H9 (cell line): ENCODE results near the gene PTX3. TPM values are rescaled to one million over a fixed set of nuclear protein-coding genes. Genes with fewer than 3 reads are reported as not detected.

Source experiments
- DNase-seq: peaks from one replicate; pipeline ENCODE4 v3.0.0-alpha.2; 2017
- H2AFZ ChIP-seq: one replicate; pipeline ENCODE4 v1.6.1; 2013; ENCODE audit warnings: mild to moderate bottlenecking, low read length, control low read depth, moderate library complexity
- H2AK5ac ChIP-seq: 2 replicates; pipeline ENCODE4 v1.6.1; 2013; ENCODE audit warnings: low read length, control low read depth, mixed read lengths; ENCODE audit not compliant: insufficient read length
- H2BK120ac ChIP-seq: one replicate; pipeline ENCODE4 v1.6.1; 2013; ENCODE audit warnings: low read depth, mild to moderate bottlenecking, low read length, control low read depth, inconsistent platforms; ENCODE audit not compliant: poor library complexity, severe bottlenecking
- H2BK12ac ChIP-seq: 2 replicates; pipeline ENCODE4 v1.6.1; 2013; ENCODE audit warnings: low read length, control low read depth, mixed read lengths, low read depth; ENCODE audit not compliant: insufficient read length
- H2BK15ac ChIP-seq: 2 replicates; pipeline ENCODE4 v1.6.1; 2013; ENCODE audit warnings: low read depth, low read length, control low read depth
- H2BK20ac ChIP-seq: one replicate; pipeline ENCODE4 v1.6.1; 2013; ENCODE audit warnings: low read depth, mild to moderate bottlenecking, low read length, control low read depth, inconsistent platforms; ENCODE audit not compliant: poor library complexity, severe bottlenecking
- H2BK5ac ChIP-seq: 2 replicates; pipeline ENCODE4 v1.6.1; 2013; ENCODE audit warnings: low read length, control low read depth, mixed read lengths; ENCODE audit not compliant: insufficient read length
- H3K14ac ChIP-seq: 2 replicates; pipeline ENCODE4 v1.6.1; 2013; ENCODE audit warnings: low read length, control low read depth; ENCODE audit not compliant: insufficient read depth
- H3K18ac ChIP-seq: 2 replicates; pipeline ENCODE4 v1.6.1; 2013; ENCODE audit warnings: low read depth, mild to moderate bottlenecking, mixed read lengths, low read length, control low read depth; ENCODE audit not compliant: insufficient read length
- H3K23ac ChIP-seq: 2 replicates; pipeline ENCODE4 v1.6.1; 2013; ENCODE audit warnings: low read length, control low read depth, mixed read lengths, low read depth; ENCODE audit not compliant: insufficient read length
- H3K23me2 ChIP-seq: 2 replicates; pipeline ENCODE4 v1.6.1; 2013; ENCODE audit warnings: low read depth, mild to moderate bottlenecking, mixed read lengths, low read length, control low read depth; ENCODE audit not compliant: insufficient read length, poor library complexity, severe bottlenecking
- H3K27ac ChIP-seq: 2 replicates; pipeline ENCODE4 v1.5.1; 2013; ENCODE audit warnings: low read length, control low read depth, mixed read lengths, low read depth; ENCODE audit not compliant: insufficient read length
- H3K27me3 ChIP-seq: 2 replicates; pipeline ENCODE4 v1.6.1; 2013; ENCODE audit warnings: low read length, control low read depth, inconsistent platforms; ENCODE audit not compliant: insufficient read depth
- H3K4ac ChIP-seq: 2 replicates; pipeline ENCODE4 v1.6.1; 2013; ENCODE audit warnings: low read depth, mild to moderate bottlenecking, control low read depth, inconsistent platforms, low read length, moderate library complexity
- H3K4me1 ChIP-seq: 2 replicates; pipeline ENCODE4 v1.6.1; 2013; ENCODE audit warnings: low read length, control low read depth, inconsistent platforms; ENCODE audit not compliant: insufficient read depth
- H3K4me2 ChIP-seq: 2 replicates; pipeline ENCODE4 v1.6.1; 2013; ENCODE audit warnings: low read length, control low read depth, mixed read lengths; ENCODE audit not compliant: insufficient read length, insufficient read depth
- H3K56ac ChIP-seq: 2 replicates; pipeline ENCODE4 v1.6.1; 2013; ENCODE audit warnings: low read depth, mild to moderate bottlenecking, mixed read lengths, low read length, control low read depth; ENCODE audit not compliant: insufficient read length
- H3K79me1 ChIP-seq: 2 replicates; pipeline ENCODE4 v1.6.1; 2013; ENCODE audit warnings: low read depth, mild to moderate bottlenecking, moderate library complexity, low read length, control low read depth, inconsistent platforms; ENCODE audit not compliant: insufficient read depth, poor library complexity, severe bottlenecking
- H3K79me2 ChIP-seq: 2 replicates; pipeline ENCODE4 v1.6.1; 2013; ENCODE audit warnings: low read length, control low read depth, inconsistent platforms; ENCODE audit not compliant: insufficient read depth
- H3K9ac ChIP-seq: 2 replicates; pipeline ENCODE4 v1.6.1; 2013; ENCODE audit warnings: low read length, control low read depth, mixed read lengths; ENCODE audit not compliant: insufficient read length; ENCODE audit errors: extremely low read depth
- H3K9me3 ChIP-seq: one replicate; pipeline ENCODE4 v1.6.1; 2013; ENCODE audit warnings: low read depth, low read length, inconsistent platforms; ENCODE audit not compliant: control insufficient read depth
- H3T11ph ChIP-seq: one replicate; pipeline ENCODE4 v1.6.1; 2013; ENCODE audit warnings: mild to moderate bottlenecking, low read length, control low read depth, inconsistent platforms
- H4K20me1 ChIP-seq: one replicate; pipeline ENCODE4 v1.6.1; 2013; ENCODE audit not compliant: control insufficient read depth, insufficient read length, insufficient read depth
- H4K5ac ChIP-seq: 2 replicates; pipeline ENCODE4 v1.6.1; 2013; ENCODE audit warnings: low read depth, mild to moderate bottlenecking, mixed read lengths, low read length, control low read depth; ENCODE audit not compliant: insufficient read length
- H4K8ac ChIP-seq: replicated peaks from 2 replicates; pipeline ENCODE4 v1.6.1; 2013; ENCODE audit warnings: low read length, control low read depth, mixed read lengths, low read depth; ENCODE audit not compliant: insufficient read length
- H4K91ac ChIP-seq: 2 replicates; pipeline ENCODE4 v1.6.1; 2013; ENCODE audit warnings: low read depth, mild to moderate bottlenecking, moderate library complexity, mixed read lengths, low read length, control low read depth; ENCODE audit not compliant: insufficient read length
- H3K27ac Mint-ChIP-seq, 3 experiments: 2 replicates in 2 of 3; 3 replicates in 1 of 3; pipeline ENCODE4 v1.8.0; 2020 to 2021; ENCODE audit warnings: mixed read lengths in 3 of 3, mild to moderate bottlenecking in 1 of 3, moderate library complexity in 1 of 3
- H3K27me3 Mint-ChIP-seq: 2 replicates; pipeline ENCODE4 v1.8.0; 2021; ENCODE audit warnings: low read depth, mild to moderate bottlenecking, moderate library complexity, mixed read lengths
- H3K36me3 Mint-ChIP-seq, 3 experiments: 2 replicates in 2 of 3; 3 replicates in 1 of 3; pipeline ENCODE4 v1.8.0; 2020 to 2021; ENCODE audit warnings: low read depth in 3 of 3, mixed read lengths in 3 of 3; ENCODE audit not compliant: insufficient read depth in 1 of 3
- H3K4me1 Mint-ChIP-seq, 2 experiments: 2 replicates each; pipeline ENCODE4 v1.8.0; 2020; ENCODE audit warnings: mixed read lengths in 2 of 2
- H3K4me3 Mint-ChIP-seq, 2 experiments: 2 replicates in 1 of 2; 3 replicates in 1 of 2; pipeline ENCODE4 v1.8.0; 2020 to 2021; ENCODE audit warnings: mild to moderate bottlenecking in 2 of 2, mixed read lengths in 2 of 2, moderate library complexity in 1 of 2
- H3K9me3 Mint-ChIP-seq, 2 experiments: 2 replicates in 1 of 2; 3 replicates in 1 of 2; pipeline ENCODE4 v1.8.0; 2020; ENCODE audit warnings: mild to moderate bottlenecking in 2 of 2, mixed read lengths in 2 of 2, moderate library complexity in 1 of 2
- WGBS: extraction: QIAGEN DNeasy Blood & Tissue Kit; methylation state at CpG from one replicate; pipeline ENCODE4 v1.1.7; 2013; ENCODE audit warnings: missing lambda C conversion rate, low lambda C conversion rate, mixed read lengths; ENCODE audit not compliant: insufficient read length; ENCODE audit errors: extremely low coverage; 5-methylcytosine and 5-hydroxymethylcytosine counted together
- total RNA-seq: library from RNA; stranded (reverse); gene quantifications from 2 replicates; pipeline ENCODE4 v1.2.1, GENCODE V29; 2021
- TF ChIP-seq, protein P1 (sequence below): fragments of 200-600 bp; sonication (generic); conservative IDR thresholded peaks from 3 replicates; pipeline ENCODE4 v1.8.0; 2021; ENCODE audit warnings: antibody characterized with exemption, mild to moderate bottlenecking

PTX3 gene
- total RNA-seq, 1 experiment from 2014 or later, result 0.11 TPM

- Histone ChIP-seq H3K79me2 (no peaks in the 10 kb centered on the region), H3T11ph (no peak overlapping the region), H3K23ac (no peak overlapping the region), H4K20me1 (no peaks in the 10 kb centered on the region), H3K4me1 (no peaks in the 10 kb centered on the region), H4K5ac (no peak overlapping the region), H3K27ac (no peak overlapping the region), H3K9me3 (no peaks in the 10 kb centered on the region), H3K27me3 (no peaks in the 10 kb centered on the region), H3K56ac (no peak overlapping the region), H3K14ac (no peak overlapping the region), H2BK5ac (no peak overlapping the region), H2AK5ac (no peak overlapping the region), H3K23me2 (no peaks in the 10 kb centered on the region), H3K79me1 (no peaks in the 10 kb centered on the region), H2BK15ac (no peak overlapping the region), H2BK12ac (no peak overlapping the region), H3K4ac (no peak overlapping the region), H2BK20ac (no peak overlapping the region), H3K18ac (no peak overlapping the region), H3K4me2 (no peak overlapping the region), H4K8ac (no peak overlapping the region), H2BK120ac (no peak overlapping the region), H3K9ac (no peak overlapping the region), H4K91ac (no peak overlapping the region), H2AFZ (no peak overlapping the region)
- TF ChIP-seq, protein P1, sequence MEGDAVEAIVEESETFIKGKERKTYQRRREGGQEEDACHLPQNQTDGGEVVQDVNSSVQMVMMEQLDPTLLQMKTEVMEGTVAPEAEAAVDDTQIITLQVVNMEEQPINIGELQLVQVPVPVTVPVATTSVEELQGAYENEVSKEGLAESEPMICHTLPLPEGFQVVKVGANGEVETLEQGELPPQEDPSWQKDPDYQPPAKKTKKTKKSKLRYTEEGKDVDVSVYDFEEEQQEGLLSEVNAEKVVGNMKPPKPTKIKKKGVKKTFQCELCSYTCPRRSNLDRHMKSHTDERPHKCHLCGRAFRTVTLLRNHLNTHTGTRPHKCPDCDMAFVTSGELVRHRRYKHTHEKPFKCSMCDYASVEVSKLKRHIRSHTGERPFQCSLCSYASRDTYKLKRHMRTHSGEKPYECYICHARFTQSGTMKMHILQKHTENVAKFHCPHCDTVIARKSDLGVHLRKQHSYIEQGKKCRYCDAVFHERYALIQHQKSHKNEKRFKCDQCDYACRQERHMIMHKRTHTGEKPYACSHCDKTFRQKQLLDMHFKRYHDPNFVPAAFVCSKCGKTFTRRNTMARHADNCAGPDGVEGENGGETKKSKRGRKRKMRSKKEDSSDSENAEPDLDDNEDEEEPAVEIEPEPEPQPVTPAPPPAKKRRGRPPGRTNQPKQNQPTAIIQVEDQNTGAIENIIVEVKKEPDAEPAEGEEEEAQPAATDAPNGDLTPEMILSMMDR, result no peak
- Mint-ChIP-seq H3K27me3 (no peaks in the 10 kb centered on the region), H3K9me3 (no peaks in the 10 kb centered on the region), H3K4me3 (no peak overlapping the region), H3K27ac (no peak overlapping the region), H3K4me1 (peaks cover 4 to 5% of the 10 kb centered on the region in 2 experiments; a peak in 1 of 4 replicates), H3K36me3 (no peaks in the 10 kb centered on the region)
- DNase-seq, result no peak
- WGBS, result no CpG with 5 or more reads among the region's 2 CpGs
Measured at GRCh38 chr3:157459706-157460105, 23.1 kb downstream of the PTX3 start.
